Measurements from ENCODE around the gene ZIC3.

ZIC3 gene

DNA sequence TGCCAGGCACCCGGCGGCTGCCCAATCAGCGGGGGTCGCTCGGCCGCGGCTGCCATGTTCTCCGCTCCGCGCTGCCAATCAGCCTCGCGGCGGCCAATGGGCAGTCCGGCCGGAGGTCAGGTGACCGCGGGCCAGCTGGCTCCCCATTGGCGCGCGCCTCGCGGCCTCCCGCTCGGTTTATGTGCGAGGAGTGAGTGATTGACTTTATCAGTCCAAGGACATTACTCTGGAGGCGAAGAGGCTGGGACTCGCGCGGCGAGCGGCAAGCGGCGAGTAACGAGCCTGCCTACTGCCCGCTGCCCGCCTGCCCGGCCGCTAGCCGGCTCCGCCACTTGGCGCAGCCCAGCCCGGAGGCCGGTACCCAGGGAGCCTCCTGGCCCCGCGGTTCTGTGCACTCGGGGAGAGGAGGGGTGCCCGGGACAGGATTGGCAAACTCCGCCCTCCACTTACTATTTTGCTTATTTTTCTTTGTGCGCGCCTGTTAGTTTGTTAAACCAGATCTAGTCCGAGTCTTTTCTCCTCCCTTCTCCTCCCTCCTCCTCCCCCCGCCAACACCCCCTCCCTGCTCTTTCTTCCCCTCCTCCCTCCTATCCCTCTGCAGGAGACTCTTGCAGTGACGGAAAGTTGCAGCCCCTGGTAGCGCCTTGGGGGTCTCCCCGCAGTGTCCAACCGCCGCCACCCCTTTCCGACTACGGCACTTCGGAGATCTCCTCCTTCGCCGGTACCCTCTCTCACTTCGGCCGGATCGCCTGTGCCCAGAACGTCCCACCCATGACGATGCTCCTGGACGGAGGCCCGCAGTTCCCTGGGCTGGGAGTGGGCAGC lies at the start of gene ZIC3:
ZIC3 (plus strand) TSS at position 207 of the 825 bp plus-strand sequence; CDS start at position 772, 565 bp downstream.
- TF ChIP-seq POLR2A (IDR thresholded peaks at IDR 0.05; ENCODE audit: extremely low read depth, insufficient read length) (no peak), MYC (IDR thresholded peaks at IDR 0.05; ENCODE audit: low read depth, low read length) (no peak)
- TF ChIP-seq, protein P1, sequence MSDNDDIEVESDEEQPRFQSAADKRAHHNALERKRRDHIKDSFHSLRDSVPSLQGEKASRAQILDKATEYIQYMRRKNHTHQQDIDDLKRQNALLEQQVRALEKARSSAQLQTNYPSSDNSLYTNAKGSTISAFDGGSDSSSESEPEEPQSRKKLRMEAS (IDR thresholded peaks at IDR 0.05; ENCODE audit: low read depth, low read length): no peak
- H3K4me3 ChIP-seq (ENCODE audit: low read depth, low read length): no peak within 1 kb of the TSS
- DNase-seq (ENCODE audit: low read depth): no peak

DNA sequence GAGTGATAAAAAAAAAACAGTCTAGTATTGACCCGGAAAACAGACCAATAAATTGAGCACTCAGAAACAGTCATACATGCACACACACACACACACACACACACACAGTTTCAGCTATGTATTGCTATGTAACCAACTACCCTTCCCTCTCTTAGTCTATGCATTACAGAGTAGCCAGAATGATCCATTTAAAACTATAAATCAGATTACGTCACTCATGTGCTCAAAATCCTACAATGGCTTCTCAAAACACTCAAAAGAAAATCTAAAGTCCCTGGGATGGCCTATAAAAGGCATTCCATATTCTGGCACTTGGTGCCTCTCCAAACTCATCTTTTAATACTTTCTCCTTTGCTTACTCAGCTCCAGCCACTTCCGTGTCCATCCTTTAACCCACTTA lies 46.5 kb upstream of the ZIC3 start:
- no peak for TF ChIP-seq POLR2A (IDR thresholded peaks at IDR 0.05; ENCODE audit: extremely low read depth, insufficient read length)
- TF ChIP-seq, protein P1 (IDR thresholded peaks at IDR 0.05; ENCODE audit: low read depth, low read length): no peak
- TF ChIP-seq MYC (IDR thresholded peaks at IDR 0.05; ENCODE audit: low read depth, low read length): no peak
- TF ChIP-seq, protein P2, sequence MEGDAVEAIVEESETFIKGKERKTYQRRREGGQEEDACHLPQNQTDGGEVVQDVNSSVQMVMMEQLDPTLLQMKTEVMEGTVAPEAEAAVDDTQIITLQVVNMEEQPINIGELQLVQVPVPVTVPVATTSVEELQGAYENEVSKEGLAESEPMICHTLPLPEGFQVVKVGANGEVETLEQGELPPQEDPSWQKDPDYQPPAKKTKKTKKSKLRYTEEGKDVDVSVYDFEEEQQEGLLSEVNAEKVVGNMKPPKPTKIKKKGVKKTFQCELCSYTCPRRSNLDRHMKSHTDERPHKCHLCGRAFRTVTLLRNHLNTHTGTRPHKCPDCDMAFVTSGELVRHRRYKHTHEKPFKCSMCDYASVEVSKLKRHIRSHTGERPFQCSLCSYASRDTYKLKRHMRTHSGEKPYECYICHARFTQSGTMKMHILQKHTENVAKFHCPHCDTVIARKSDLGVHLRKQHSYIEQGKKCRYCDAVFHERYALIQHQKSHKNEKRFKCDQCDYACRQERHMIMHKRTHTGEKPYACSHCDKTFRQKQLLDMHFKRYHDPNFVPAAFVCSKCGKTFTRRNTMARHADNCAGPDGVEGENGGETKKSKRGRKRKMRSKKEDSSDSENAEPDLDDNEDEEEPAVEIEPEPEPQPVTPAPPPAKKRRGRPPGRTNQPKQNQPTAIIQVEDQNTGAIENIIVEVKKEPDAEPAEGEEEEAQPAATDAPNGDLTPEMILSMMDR (IDR thresholded peaks at IDR 0.05; ENCODE audit: low read depth, low read length): no peak
- H3K4me3 ChIP-seq (ENCODE audit: low read depth, low read length): no peak overlapping the region
- no peak for DNase-seq (ENCODE audit: low read depth)

DNA sequence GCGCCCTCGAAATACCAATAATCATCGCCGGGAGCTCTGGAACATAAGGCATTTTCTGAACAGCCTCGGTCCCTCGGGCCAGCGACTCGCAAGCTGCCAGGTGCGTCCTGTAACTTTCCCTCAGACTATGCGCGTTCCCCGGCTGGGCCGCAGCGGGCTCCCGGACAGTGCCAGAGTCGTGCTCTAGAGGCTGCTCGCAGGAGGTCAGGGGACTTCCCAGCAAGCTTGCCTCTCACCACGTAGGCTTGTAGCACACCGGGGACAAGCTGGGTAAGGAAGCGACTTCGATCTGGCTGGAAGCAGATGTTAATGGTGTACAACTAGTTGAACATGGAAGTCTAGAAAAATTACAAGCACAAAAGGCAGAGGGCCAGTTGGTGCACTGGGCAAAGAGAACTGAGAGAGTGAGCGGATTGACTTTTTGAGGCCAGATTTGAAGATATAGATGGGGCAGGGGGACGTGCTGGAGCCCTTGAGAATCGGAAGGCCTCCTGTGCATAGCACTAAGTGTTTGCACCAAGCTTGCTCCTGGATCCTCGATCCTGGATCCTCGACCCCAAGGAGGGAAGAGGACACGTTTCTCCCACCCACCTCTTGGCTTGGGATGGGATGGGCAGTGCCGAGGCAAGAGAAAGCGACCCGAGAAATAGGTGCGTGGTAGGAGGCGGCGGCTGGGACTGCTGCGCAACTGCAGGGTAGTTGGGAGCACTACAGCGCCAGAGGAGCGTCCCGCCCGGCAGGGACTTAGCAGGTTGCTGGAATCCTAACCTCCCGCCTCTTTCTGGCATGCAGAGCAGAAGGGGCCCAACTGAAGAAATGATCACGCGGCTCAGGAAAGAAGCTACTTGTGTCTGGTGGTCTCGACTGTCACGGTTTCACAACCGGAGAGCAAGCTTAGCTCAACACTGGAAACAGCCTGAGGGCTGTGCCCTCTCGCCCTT lies 19.9 kb upstream of the ZIC3 start:
- no peak for DNase-seq (ENCODE audit: low read depth)
- TF ChIP-seq POLR2A (IDR thresholded peaks at IDR 0.05; ENCODE audit: extremely low read depth, insufficient read length): no peak
- TF ChIP-seq, protein P1 (IDR thresholded peaks at IDR 0.05; ENCODE audit: low read depth, low read length): no peak
- TF ChIP-seq MYC (IDR thresholded peaks at IDR 0.05; ENCODE audit: low read depth, low read length): no peak
- TF ChIP-seq, protein P2 (IDR thresholded peaks at IDR 0.05; ENCODE audit: low read depth, low read length): no peak
- H3K4me3 ChIP-seq (ENCODE audit: low read depth, low read length): no peak overlapping the region

DNA sequence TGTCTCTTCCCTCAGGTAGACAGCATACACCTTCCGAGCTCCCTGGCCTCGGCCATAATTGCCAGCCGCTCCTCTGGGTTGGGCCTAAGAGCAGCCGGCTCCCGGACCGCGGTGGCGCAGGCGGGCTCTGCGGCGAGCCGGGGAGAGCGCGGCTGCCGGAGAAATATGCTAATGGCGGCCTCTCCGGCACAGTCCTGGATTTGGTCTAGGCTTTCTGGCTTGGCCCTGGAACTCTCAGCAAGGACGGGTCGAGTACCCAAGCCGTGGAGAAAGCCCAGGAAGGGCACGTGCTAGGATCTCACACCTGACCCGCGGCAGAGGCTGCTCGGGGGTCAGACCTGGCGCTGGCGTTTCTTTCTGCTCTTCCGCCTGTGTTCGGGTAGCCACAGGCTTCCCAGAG lies 18.6 kb upstream of the ZIC3 start:
- DNase-seq (ENCODE audit: low read depth): no peak
- TF ChIP-seq MYC (IDR thresholded peaks at IDR 0.05; ENCODE audit: low read depth, low read length) (no peak), POLR2A (IDR thresholded peaks at IDR 0.05; ENCODE audit: extremely low read depth, insufficient read length) (no peak)
- TF ChIP-seq, protein P1 (IDR thresholded peaks at IDR 0.05; ENCODE audit: low read depth, low read length): no peak
- TF ChIP-seq, protein P2 (IDR thresholded peaks at IDR 0.05; ENCODE audit: low read depth, low read length): no peak
- no peak overlapping the region for H3K4me3 ChIP-seq (ENCODE audit: low read depth, low read length)

DNA sequence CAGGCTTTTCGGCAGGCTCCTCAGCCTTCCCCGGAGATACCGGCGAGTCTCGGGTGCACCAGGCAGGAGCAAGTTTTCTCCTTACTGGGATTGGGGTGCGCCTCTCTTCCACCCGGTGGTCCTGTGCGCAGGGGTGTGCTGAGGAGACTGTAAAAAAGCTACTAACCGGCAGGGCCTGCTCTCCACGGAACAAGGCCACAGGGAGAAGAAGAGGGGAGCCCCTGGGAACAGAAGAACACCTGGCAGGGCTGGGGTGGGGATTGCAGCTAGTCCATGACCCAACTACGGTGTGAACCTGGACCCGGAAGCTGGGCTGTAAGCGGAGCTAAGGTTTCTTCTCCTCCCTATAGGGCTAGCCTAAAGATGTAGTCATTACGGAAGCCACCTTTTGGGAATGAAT lies 17.7 kb upstream of the ZIC3 start:
- no peak overlapping the region for H3K4me3 ChIP-seq (ENCODE audit: low read depth, low read length)
- DNase-seq (ENCODE audit: low read depth): no peak
- TF ChIP-seq, protein P2 (IDR thresholded peaks at IDR 0.05; ENCODE audit: low read depth, low read length): no peak
- TF ChIP-seq MYC (IDR thresholded peaks at IDR 0.05; ENCODE audit: low read depth, low read length) (no peak), POLR2A (IDR thresholded peaks at IDR 0.05; ENCODE audit: extremely low read depth, insufficient read length) (no peak)
- TF ChIP-seq, protein P1 (IDR thresholded peaks at IDR 0.05; ENCODE audit: low read depth, low read length): no peak
